Esophagus squamous epithelium (tissue), 4 donors: Measurements from ENCODE around the gene EFNB2.

Source experiments
- POLR2A ChIP-seq, 4 donors: fragments of 450-650 bp; IDR thresholded peaks; one replicate each; pipeline ENCODE4 v1.6.1; 2017; ENCODE audit warnings: antibody characterized with exemption in 4 of 4, mild to moderate bottlenecking in 4 of 4, moderate library complexity in 3 of 4
- TF ChIP-seq, protein P1 (sequence below), 6 experiments: fragments of 450-650 bp in 4 of 6; fragments of 200-600 bp in 2 of 6; sonication (generic) in 2 of 6; IDR thresholded peaks; one replicate each; pipeline ENCODE4 v1.5.1; 2016 to 2019; ENCODE audit warnings: antibody characterized with exemption in 6 of 6, mild to moderate bottlenecking in 4 of 6, moderate library complexity in 4 of 6

DNA sequence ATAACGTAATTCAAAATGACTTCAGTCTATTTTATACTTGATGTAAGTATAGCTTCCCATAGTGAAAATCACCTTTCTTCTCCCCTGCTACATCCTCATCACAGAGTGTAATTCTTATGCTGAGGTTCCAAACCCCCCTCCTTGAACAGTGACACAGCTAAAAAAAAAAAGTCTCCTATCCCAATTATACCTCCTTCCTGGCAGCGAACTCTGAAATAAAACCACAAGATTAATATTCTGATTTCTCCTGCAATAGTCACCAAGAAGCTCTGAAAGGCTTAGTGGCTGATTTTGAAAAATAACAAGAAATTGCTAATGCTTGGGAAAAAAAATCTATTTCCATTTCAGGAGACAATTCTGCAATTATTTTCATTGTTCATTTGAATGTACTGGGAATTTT lies 36.3 kb downstream of the EFNB2 start:
- TF ChIP-seq, protein P1, sequence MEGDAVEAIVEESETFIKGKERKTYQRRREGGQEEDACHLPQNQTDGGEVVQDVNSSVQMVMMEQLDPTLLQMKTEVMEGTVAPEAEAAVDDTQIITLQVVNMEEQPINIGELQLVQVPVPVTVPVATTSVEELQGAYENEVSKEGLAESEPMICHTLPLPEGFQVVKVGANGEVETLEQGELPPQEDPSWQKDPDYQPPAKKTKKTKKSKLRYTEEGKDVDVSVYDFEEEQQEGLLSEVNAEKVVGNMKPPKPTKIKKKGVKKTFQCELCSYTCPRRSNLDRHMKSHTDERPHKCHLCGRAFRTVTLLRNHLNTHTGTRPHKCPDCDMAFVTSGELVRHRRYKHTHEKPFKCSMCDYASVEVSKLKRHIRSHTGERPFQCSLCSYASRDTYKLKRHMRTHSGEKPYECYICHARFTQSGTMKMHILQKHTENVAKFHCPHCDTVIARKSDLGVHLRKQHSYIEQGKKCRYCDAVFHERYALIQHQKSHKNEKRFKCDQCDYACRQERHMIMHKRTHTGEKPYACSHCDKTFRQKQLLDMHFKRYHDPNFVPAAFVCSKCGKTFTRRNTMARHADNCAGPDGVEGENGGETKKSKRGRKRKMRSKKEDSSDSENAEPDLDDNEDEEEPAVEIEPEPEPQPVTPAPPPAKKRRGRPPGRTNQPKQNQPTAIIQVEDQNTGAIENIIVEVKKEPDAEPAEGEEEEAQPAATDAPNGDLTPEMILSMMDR (IDR thresholded peaks at IDR 0.05), result no peak
- no peak for TF ChIP-seq POLR2A (IDR thresholded peaks at IDR 0.05)
